ENCODE data around the gene SLC39A11. TPM values are rescaled to one million over a fixed set of nuclear protein-coding genes. Genes with fewer than 3 reads are reported as not detected.

SLC39A11 gene
- total and polyA plus RNA-seq, 8 donors: 13.6 to 49.0 (median 17.5) TPM

DNA sequence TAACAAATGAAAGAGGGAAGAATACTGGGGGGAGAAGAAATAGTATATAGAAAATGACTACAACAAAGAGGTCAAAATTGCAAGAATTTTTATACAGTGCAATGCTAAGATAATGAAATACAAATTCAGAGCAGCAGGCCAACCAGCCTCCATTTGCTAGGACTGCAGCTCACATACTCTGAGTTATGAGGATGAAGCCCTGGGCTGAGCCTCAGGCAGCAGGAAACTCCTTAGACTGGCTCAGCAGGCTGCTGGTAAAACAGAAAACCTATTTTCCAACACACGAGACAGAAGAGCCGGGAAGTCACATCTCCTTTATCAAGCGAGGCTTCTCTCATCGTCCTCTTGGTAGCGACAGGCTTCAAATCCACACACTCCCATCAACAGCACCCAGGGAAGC, 296.5 kb downstream of the SLC39A11 start:
- TF ChIP-seq, protein P1, sequence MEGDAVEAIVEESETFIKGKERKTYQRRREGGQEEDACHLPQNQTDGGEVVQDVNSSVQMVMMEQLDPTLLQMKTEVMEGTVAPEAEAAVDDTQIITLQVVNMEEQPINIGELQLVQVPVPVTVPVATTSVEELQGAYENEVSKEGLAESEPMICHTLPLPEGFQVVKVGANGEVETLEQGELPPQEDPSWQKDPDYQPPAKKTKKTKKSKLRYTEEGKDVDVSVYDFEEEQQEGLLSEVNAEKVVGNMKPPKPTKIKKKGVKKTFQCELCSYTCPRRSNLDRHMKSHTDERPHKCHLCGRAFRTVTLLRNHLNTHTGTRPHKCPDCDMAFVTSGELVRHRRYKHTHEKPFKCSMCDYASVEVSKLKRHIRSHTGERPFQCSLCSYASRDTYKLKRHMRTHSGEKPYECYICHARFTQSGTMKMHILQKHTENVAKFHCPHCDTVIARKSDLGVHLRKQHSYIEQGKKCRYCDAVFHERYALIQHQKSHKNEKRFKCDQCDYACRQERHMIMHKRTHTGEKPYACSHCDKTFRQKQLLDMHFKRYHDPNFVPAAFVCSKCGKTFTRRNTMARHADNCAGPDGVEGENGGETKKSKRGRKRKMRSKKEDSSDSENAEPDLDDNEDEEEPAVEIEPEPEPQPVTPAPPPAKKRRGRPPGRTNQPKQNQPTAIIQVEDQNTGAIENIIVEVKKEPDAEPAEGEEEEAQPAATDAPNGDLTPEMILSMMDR (IDR thresholded peaks at IDR 0.05): no peak
- H3K9me3 ChIP-seq: peaks cover 0 to 61% of the 10 kb centered on the region in 2 donors
- DNase-seq (no peak), ATAC-seq (no peak)
- H3K27me3 ChIP-seq: no peaks in the 10 kb centered on the region
- peaks cover 0 to 46% of the 10 kb centered on the region in 2 donors for H3K36me3 ChIP-seq
- no peaks in the 10 kb centered on the region for H3K4me1 ChIP-seq
- H3K27ac ChIP-seq: no peak overlapping the region
- intact Hi-C loops (cut with DNase I): no loop called here
- H3K4me3 ChIP-seq: no peak overlapping the region

DNA sequence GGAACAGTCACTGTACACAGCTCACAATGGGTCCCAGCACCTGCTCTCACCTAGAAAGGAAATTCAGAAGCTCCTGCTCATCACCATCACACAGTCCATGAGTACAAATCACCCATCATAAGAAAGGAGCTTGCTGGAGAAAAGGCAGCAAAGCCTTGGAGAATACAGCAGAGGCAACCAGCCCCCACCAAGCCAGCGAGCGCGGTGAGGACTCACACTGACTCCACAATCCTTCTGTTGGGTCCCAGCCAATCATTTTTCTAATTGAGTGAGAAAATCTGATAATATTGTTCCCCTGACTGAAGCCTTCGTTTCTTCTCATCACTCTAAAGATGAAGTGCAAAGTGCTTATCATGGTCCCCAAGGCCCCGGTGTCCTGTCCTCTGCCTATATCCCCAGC, 298.3 kb downstream of the SLC39A11 start:
- H3K4me1 ChIP-seq: no peaks in the 10 kb centered on the region
- no peak overlapping the region for H3K27ac ChIP-seq
- H3K9me3 ChIP-seq: peaks cover 0 to 43% of the 10 kb centered on the region in 2 donors
- H3K27me3 ChIP-seq: no peaks in the 10 kb centered on the region
- TF ChIP-seq, protein P1 (IDR thresholded peaks at IDR 0.05): no peak
- H3K36me3 ChIP-seq: peaks cover 0 to 46% of the 10 kb centered on the region in 2 donors
- no peak overlapping the region for H3K4me3 ChIP-seq
- intact Hi-C loops (cut with DNase I): no loop called here
- no peak for ATAC-seq
- no peak for DNase-seq

DNA sequence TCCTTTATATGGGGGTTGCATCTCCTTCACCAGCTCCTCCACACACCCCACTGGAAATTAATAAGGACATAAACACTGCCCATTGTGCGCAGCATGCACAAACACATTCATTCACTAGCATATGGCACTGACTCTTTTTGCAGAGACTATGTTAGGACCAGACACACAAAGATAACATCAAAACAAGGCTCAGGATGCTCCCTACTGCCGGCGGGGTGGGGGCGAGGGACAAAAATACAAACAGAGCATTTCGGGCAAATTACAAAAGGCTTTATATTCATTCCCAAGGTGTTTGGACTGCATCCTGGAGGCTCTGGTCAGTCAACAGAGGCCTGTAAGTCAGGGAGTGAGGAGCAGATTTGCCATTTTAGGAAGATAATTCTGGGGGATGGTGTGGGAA, 299.7 kb downstream of the SLC39A11 start:
- ATAC-seq (no peak), DNase-seq (no peak)
- intact Hi-C loops (cut with DNase I): no loop called here

GRCh38 chr17:72790190-72790589, 302.3 kb downstream of the SLC39A11 start:
- H3K27ac ChIP-seq: no peak overlapping the region
- H3K4me1 ChIP-seq: no peaks in the 10 kb centered on the region
- intact Hi-C loops (cut with DNase I): no loop called here
- peaks cover 0 to 35% of the 10 kb centered on the region in 2 donors for H3K9me3 ChIP-seq
- H3K36me3 ChIP-seq: peaks cover 0 to 30% of the 10 kb centered on the region in 2 donors
- TF ChIP-seq, protein P1 (IDR thresholded peaks at IDR 0.05): no peak
- no peaks in the 10 kb centered on the region for H3K27me3 ChIP-seq
- no peak for ATAC-seq
- no peak overlapping the region for H3K4me3 ChIP-seq
- DNase-seq: no peak

More for the DNA sequence above, 299.7 kb downstream of the SLC39A11 start:
- Histone ChIP-seq H3K27ac (no peak overlapping the region), H3K27me3 (no peaks in the 10 kb centered on the region), H3K4me3 (no peak overlapping the region), H3K9me3 (peaks cover 0 to 40% of the 10 kb centered on the region in 2 donors), H3K4me1 (no peaks in the 10 kb centered on the region), H3K36me3 (peaks cover 0 to 40% of the 10 kb centered on the region in 2 donors)
- TF ChIP-seq, protein P1 (IDR thresholded peaks at IDR 0.05): no peak

- TF ChIP-seq, protein P1 (IDR thresholded peaks at IDR 0.05): no peak
- Histone ChIP-seq H3K4me3 (no peak overlapping the region), H3K4me1 (no peaks in the 10 kb centered on the region), H3K27me3 (no peaks in the 10 kb centered on the region), H3K36me3 (peaks cover 0 to 25% of the 10 kb centered on the region in 2 donors), H3K27ac (no peak overlapping the region), H3K9me3 (peaks cover 0 to 30% of the 10 kb centered on the region in 2 donors)
- ATAC-seq (no peak), DNase-seq (no peak)
- intact Hi-C loops (cut with DNase I): no loop called here
These were observed 302.8 kb downstream of the SLC39A11 start for GRCh38 chr17:72789711-72790110.
